Measurements from ENCODE around the gene TUBA1C. TPM values are rescaled to one million over a fixed set of nuclear protein-coding genes. Genes with fewer than 3 reads are reported as not detected.
A peak's percentile ranks its signal among the peaks of the same experiment; 100 is the strongest.
"Not testable (repeated sequence)": the region's sequence is repeated elsewhere in the genome, so short reads cannot be mapped to it uniquely, and the experiment has no call there.

Gene TUBA1C
- total RNA-seq, 1 experiment from 2014 or later = 1,044 TPM

DNA sequence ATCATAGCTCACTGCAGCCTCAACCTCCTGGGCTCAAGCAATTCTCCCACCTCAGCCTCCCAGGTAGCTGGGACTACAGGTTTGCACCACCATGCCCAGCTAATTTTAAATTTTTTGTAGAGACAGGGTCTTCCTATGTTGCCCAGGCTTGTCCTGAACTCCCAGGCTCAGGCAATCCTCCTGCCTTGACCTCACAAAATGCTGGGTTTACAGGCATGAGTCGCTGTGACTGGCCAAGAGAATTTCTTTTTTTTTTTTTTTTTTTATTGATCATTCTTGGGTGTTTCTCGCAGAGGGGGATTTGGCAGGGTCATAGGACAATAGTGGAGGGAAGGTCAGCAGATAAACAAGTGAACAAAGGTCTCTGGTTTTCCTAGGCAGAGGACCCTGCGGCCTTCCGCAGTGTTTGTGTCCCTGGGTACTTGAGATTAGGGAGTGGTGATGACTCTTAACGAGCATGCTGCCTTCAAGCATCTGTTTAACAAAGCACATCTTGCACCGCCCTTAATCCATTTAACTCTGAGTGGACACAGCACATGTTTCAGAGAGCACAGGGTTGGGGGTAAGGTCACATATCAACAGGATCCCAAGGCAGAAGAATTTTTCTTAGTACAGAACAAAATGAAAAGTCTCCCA lies 18.0 kb downstream of the TUBA1C start:
- not testable (repeated sequence) for DNase-seq (ENCODE audit: low spot score)

DNA sequence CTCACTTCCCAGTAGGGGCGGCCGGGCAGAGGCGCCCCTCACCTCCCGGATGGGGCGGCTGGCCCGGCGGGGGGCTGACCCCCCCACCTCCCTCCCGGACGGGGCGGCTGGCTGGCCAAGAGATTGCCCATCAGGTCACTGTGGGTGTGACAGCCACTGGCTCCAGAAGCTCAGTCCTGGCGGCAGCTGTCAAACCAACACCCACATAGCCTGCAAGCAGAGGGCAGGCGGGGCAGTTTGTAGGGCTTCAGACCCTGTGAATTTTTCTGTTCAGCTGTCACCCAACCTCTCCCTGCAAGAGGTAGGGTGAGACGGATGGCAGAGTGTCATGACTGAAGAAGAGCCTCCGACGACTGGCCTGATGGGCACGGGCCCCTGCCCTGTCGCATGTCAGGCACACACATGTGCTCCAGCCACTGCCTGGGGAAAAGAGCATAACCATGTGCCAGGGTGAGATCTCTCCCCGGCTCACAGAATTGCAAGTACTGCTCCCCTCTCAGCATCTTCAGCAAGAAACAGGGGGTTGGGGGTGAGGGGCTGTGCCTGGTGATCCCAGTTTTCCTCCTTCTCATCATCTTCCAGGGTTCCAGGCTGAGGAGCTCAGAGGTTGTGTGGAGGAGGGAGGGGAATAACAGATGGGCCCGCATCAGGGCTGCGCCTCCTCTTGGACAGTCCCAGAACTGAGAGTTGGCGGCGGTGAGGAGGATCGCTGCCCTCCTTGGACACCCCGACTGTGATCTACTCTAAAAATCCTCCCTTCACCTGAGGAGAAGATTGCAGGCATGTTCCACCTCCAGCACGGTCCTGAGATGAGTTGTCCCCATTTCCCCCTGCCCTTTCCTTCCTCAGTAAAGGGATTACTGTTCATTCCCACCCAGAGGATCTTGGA lies 18.9 kb downstream of the TUBA1C start:
- DNase-seq (ENCODE audit: low spot score) = no peak

DNA sequence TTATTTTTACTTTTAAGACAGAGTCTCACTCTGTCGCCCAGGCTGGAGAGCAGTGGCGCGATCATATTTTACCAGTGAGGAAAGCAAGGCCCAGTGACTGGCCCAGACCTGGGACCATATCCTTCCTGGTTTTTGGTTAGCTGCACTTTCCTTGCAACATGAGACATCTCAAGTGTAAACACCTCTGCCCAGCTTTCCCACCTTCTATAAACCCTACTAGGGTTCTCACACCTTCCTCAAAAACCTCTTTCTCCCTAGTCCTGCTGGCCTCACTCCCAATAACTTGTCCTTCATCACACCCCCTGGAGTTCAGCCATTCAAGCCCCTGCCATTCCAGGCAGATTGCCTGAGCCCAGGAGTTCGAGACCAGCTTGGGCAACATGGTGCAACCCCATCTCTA lies 19.8 kb downstream of the TUBA1C start:
- DNase-seq (ENCODE audit: low spot score) = no peak

DNA sequence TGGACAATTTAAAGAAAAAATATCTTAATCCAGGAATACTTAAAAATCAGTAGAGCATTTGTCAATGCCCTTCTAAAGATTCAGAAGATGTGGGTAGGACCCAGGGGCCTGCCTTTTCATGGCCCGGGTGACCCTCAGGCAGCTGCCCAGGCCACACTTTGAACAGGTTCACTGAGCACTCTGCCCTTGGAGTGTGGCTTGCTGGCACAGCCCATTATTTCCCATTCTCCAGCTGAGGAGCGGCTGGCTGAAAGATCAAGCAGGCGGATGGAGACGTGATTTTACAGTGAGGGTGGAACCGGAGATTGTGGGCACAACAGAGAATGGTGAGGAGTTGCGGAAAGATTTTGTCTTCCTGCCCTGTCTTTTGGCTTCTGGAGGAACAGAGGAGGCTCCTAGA lies 23.0 kb downstream of the TUBA1C start:
- no peak for DNase-seq (ENCODE audit: low spot score)

DNA sequence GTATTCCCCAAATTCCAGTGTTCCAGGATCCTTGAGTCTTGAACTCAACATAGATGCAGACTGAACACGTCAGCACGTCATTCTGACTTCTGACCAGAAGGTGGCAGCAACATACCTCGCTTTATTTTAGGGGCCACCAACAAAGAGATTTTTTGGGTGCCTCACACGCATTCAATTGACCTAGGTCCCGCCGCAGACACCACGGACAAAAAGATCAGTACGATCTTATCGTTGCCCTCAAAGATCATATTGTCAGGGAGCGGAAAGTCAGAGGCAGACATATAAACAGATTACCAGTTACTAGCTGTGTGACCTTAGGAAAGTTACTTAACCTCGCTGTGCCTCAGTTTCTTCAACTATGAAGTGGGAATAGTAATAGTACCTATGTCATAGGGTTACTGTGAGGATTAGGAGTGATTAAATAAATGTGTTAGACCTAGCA lies 23.6 kb downstream of the TUBA1C start:
- peak; percentile 70 for DNase-seq (ENCODE audit: low spot score)

DNA sequence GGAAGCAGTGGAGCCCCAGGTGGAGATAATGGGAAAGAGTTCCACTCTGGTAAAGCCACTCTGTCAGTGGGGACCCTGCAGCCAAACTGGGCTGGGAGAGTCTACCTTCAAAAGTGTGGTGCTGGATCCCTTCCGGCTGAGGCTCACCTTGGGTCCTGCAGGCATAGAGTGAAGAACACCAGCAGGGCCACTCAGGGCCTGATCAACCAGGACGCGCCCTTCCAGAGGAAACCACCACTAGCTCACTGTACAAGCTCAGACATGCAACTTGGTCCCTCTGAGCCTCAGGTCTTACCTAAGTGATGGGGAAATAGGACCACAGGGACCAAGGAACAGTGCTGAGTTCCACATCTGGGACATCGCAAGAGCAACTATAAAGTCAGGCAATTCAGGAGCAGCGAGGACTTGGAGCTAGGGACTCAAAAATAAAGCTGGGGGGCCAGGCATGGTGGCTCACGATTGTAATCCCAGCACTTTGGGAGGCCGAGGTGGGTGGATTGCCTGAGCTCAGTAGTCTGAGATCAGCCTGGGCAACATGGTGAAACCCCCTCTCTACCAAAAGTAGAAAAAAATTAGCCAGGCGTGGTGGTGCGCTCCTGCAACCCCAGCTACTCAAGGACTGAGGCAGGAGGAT lies 24.2 kb downstream of the TUBA1C start:
- no peak for DNase-seq (ENCODE audit: low spot score)

DNA sequence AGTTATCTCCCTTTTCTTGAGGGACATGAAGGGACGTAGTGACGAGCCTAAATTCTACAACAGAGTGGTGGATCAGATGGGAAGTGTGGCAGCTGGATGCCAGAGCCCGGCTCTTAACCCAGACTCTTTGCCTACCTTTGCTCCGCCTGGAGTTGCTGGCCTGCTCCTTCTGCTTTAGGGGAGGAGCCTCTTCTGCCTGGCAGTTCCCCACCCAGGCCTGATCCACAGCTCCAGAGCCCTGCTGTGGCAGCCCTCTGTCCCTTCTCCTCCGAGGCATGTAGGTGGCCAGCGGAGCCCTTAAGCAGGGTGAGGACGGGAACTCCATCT lies 27.8 kb downstream of the TUBA1C start:
- DNase-seq (ENCODE audit: low spot score) = no peak

DNA sequence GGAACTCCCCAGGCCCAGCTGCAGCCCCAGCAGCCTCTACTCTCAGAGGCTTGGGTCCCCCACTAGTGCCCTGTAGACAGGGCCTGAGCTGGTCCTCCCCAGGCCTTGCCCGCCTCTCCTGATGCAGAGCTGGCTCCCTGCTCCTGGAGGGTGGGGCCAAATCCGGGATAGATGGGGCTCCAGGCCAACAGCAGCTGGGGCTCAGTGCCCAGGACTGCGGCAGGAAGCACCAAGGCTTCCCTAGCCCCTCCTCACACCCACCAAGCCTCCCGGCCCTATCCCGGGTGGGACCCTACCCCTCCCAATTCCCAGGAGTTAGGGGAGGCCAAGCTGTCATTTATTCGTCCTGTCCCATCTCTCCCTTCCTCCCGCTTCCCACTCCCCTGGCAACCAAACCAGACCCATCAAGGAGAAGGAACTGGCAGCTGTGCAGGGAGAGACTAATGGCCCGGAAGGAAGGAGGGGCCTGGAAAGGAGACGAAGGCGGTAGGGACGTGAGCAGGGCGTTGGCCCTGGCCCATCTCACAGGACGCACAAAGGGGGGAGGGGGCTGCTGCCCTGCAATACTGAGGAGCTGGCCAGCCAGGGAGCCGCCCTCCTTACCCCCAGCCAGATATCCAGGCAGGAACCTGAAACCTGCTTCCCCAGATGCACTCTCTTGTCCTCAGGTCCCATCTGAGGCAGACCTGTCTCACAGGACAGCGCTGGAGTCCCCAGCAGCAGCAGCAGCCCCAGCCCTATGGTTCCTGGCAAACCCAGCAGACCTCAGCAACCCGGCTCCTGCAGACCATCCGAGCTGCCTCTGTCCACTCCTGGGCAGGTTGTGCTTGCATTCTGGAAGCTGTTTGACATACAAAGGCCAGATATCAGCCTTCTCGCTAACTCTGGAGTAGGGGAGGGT lies 28.4 kb downstream of the TUBA1C start:
- DNase-seq (ENCODE audit: low spot score) = no peak

DNA sequence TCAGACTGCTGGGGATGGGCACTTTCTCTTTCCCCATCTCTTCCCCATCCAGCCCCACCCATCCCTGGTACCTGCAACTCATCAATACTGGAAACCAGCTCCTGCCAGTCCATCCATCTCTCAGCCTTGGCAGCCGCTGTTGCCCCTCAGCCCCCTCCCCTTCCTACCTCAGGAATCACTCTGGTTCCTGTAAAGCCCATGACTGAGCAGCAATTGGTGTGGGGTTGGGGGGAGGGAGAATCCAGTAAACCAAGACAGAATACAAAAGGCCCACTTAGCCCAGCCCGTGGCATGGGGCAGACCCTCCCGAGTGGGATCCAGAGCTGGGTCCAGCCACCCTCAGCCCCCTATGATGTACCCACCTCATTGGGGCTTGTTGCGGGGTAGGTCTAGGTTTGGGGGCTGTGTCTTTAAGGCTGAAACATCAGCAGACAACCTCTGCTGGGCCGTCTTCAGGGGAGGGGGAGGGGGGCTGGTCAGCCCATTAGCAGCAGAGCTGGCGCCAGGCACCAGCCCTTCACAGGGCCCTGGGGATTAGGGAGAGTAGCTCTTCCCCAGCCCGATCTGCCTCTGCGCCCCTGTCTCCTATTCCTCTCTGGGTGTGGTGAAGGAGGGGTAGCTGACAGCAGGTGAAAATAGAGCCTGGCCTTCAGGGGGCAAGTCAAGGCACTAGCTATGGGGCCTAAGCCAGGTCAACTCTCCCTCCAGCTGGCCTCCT lies 29.4 kb downstream of the TUBA1C start:
- no peak for DNase-seq (ENCODE audit: low spot score)

DNA sequence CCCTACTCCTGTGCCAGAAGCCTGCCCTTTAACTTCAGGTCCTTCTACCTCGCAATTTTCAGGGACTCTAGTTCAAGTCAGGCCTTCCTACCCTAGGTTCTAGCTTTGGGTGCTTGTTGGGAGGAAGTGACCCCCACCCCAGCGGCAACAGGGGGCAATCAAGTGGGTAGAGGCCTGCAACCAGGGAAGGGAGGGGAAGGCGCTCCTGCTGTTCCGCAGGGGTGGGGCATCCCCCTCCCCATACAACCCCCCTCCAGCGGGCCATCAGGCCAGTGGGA lies 29.9 kb downstream of the TUBA1C start:
- DNase-seq (ENCODE audit: low spot score) = no peak

DNA sequence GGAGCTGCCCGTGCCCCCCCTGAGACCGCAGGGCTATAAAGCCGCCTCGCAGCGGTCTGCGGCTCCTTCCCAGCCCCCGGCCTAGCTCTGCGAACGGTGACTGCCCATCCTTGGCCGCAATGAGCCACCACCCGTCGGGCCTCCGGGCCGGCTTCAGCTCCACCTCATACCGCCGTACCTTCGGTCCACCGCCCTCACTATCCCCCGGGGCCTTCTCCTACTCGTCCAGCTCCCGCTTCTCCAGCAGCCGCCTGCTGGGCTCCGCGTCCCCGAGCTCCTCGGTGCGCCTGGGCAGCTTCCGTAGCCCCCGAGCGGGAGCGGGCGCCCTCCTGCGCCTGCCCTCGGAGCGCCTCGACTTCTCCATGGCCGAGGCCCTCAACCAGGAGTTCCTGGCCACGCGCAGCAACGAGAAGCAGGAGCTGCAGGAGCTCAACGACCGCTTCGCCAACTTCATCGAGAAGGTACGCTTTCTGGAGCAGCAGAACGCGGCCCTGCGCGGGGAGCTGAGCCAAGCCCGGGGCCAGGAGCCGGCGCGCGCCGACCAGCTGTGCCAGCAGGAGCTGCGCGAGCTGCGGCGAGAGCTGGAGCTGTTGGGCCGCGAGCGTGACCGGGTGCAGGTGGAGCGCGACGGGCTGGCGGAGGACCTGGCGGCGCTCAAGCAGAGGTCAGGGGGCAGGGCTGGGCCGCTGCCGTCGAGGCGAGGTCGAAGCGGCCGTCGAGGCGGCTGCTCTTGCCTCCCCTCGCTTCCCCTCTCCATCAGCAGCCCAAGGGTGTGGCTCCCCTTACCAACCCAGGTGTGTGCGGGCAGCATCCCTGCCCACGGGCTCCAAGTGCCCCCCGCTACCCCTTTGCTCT lies 30.4 kb downstream of the TUBA1C start, which contains the start of gene PRPH:
TSS of gene PRPH (plus strand) at position 66 of the 855 bp plus-strand sequence. CDS start at position 120, 54 bp downstream.
- DNase-seq (ENCODE audit: low spot score) = no peak

DNA sequence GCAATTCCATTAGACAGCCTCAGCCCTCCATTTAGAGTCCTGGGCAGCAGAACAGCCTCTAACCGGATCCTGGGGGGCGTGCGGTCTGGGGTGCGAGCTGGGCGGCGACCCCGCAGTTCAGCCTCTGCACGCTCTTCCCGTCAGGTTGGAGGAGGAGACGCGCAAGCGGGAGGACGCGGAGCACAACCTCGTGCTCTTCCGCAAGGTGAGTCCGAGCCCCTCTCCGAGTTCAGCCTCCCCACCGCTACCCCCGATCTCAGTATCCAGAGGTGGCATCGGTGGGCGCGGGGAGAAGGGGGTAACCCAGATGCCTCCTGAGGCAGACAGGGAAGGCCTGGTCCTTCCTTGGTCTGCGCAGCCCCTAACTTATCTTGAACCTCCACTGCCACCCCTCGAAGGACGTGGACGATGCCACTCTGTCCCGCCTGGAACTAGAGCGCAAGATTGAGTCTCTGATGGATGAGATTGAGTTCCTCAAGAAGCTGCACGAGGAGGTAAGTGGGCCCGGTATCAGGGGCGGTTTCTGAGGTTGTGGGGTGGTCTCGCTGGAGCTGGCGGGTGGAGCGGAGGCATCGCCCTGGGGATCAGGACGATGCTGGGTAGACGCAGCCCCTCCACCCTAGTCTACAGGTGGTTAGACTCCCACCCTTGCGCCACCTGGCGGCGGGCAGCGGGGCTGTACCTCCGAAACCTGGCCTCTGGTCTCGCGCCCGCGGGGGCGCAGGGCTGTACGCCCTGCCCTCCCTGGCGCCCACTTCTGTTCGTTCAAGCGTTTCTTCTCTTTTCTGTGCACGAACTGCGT lies 31.4 kb downstream of the TUBA1C start:
- DNase-seq (ENCODE audit: low spot score) = no peak

DNA sequence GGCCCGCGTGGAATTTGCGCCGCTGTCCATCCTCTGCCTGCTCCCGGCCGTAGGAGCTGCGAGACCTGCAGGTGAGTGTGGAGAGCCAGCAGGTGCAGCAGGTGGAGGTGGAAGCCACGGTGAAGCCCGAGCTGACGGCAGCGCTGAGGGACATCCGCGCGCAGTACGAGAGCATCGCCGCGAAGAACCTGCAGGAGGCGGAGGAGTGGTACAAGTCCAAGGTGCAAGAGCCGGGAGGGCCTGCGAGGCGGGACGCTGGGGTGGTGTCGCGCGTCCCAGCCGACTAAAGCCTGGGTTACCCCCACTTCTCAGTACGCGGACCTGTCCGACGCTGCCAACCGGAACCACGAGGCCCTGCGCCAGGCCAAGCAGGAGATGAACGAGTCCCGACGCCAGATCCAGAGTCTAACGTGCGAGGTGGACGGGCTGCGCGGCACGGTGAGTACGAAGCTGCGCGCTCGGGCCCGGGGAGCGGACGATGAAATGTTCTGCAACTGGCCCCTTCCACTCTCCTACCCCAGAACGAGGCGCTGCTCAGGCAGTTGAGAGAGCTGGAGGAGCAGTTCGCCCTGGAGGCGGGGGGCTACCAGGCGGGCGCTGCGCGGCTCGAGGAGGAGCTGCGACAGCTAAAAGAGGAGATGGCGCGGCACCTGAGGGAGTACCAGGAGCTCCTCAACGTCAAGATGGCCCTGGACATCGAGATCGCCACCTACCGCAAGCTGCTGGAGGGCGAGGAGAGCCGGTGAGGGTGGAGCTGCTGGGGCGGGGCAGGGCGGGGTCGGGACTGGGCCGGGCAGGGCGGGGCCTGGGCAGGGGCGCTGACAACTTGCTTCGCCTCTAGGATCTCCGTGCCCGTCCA lies 32.2 kb downstream of the TUBA1C start:
- no peak for DNase-seq (ENCODE audit: low spot score)

DNA sequence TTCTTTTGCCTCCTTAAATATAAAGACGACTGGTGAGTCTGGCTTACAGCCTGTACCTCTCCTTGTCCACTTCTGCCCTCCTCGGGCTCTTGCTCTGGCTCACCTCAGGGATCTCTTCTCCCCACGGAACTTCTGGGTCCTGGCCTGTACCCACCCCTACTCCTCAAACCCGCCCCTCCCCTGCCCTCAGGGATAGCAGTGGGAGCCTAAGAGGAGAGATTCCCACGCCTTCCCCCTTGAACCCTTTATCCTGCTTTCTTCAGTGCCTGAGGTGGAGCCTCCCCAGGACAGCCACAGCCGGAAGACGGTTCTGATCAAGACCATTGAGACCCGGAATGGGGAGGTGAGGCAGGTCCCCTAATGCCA lies 32.8 kb downstream of the TUBA1C start:
- DNase-seq (ENCODE audit: low spot score) = no peak

DNA sequence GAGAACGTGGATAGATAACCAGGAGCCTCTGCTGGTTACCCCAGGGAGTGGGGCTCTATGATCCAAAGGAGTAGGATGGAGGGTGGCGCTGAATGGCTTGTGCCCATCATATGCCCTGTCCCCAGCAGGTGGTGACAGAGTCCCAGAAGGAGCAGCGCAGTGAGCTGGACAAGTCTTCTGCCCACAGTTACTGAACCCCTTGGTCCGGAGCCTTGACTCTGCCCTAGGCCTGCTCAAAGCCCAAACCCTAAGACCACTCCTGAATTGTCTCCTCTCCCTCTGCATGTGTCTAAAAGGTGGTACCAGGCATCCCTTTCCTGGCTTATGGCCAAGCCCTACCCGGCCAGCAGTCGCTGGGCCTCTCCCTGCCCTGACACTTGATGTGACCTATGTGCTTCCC lies 33.3 kb downstream of the TUBA1C start:
- peak; percentile 73 for DNase-seq (ENCODE audit: low spot score)

DNA sequence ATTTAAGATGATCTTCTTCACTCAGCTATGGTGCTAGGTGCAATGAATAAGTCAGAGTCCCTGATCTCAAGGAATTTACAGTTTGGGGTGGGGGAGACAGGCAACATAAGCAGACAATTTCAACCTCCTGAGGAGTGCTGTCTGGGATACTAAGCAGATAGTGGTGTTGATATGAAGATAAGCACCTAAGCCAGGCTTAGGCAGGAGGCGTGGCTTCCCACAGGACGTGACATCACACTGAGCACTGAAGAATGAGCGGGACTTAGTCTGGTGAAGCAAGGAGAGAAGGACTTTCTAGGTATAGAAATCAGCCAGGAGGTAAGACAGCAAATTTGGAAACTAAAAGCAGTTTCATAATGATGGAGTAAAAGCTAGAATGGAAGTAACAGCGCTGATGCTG lies 36.9 kb downstream of the TUBA1C start:
- no peak for DNase-seq (ENCODE audit: low spot score)

DNA sequence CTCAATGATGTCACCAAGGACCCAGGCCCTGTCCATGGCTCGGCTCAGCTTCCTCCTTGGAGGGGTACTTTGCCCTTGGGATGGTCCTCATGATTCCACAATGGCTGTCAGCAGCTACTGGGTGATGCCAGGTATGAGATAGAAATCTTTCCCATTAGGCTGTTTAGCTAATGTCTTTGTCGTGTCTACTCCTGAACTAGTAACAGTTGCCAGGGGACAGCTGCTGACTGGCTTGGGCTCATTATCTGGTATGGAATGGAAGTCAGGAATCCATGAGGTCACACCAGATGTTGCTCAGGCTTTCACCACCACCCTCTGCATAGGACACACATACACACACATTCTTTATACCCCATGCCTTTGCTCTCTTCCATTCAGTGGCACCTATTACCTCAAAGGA lies 39.3 kb downstream of the TUBA1C start:
- no peak for DNase-seq (ENCODE audit: low spot score)

DNA sequence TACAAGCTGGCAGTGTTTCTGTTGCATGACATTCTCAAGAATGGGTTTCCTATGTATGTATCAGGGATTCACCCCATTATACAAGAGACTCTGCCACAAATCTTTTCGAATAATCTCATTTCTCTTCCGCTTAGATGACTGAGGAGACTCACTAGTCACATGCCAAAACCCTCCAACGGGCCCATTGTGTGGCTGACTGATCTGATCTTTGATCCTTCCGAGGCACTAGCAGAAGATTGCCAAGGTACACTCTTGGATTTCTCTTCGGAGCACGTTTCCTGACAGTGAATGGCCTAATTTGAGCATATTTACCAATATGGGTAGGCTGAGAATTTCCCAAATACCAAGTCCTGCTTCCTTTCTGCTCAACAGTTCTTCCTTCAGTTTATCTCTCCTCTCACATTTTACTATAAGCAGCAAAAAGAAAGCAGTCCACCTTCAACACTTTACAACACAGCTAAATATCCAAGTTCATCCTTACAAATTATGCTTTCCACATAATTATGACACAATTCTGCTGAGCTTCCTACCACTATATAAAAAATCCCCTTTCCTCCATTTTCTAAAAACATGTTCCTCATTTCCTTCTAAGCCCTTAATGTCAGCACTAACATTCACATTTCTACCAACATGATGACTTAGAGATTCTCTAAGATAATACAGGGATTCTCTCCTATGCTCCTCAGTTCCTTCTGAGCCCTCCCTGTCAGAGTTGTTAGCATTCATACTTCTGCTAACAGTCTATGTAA lies 41.1 kb downstream of the TUBA1C start:
- DNase-seq (ENCODE audit: low spot score) = no peak
